ENCODE measurements around the gene TEN1. TPM values are rescaled to one million over a fixed set of nuclear protein-coding genes. Genes with fewer than 3 reads are reported as not detected.

Gene TEN1
- total RNA-seq, 8 experiments from 2014 or later = 7.8 to 29.8 (median 15.4) TPM

DNA sequence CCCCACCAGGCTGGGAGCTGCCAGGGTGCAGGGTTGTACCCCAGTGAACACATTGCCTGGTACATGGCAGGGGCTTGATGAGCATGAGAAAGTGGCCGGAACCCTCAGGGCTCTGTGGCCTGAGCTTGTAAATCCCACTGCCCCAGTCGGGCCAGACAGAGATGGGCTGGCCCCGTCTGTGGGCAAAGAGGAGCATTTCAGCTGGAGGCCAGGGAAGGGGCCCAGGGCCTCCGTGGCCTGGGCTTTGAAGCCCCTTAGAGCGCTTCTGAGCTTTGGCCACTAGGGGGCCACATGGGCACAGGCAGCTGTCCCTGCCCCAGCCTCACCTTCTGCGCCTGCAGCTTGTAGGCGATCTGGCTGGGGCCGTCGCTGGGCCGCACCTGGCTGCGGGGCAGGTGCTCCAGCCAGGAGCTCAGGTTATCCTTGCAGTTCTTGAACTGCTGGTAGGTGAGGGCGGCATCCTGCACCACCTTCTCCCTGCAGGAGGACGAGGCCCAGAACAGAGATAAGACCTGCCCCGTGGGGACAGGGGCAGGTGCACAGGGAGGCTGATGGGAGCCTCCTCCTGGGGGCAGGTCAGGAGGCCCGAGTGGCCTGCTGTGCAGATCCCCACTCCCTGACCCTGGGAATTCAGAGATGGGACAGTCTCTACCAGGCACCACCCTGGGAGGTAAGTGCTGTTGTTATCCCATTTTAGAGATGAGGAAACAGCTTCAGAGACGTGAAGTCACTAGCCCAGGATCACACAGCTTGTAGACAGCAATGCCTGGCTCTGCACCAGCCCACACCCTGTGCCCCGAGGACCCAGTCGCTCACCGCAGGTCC, 35.3 kb downstream of the TEN1 start:
- in situ Hi-C loops (cut with MboI; ENCODE audit: low pct_unique_long_range_greater_than_20kb in 2 of 9, low sequenced_read_pairs in 9 of 9, unreplicated experiment in 9 of 9) = loop anchor here in 4 of 9 experiments (25.0 kb wide), 1 partner anchor 273 kb away; no protein-coding TSS in a partner anchor
- no peak overlapping the region for H3K4me3 ChIP-seq
- peaks cover 0 to 4% of the 10 kb centered on the region in 2 donors for H3K4me1 ChIP-seq (replicated peaks in 1 of 2)
- no peak overlapping the region for H3K27ac ChIP-seq
- peak; percentile 89 to 100 (median 93) for ATAC-seq (replicated peaks in 6 of 8)
- WGBS, 10 experiments = 0 to 65% (median 8%) methylated on average over 1 to 4 of the region's 19 CpGs; no CpG with 5 or more reads in 6 of the 10 experiments

GRCh38 chr17:76014925-76015261, 35.9 kb downstream of the TEN1 start:
- H3K27ac ChIP-seq = no peak overlapping the region
- no peak overlapping the region for H3K4me3 ChIP-seq
- WGBS, 10 experiments = 50 to 80% methylated on average over 2 of the region's 26 CpGs; no CpG with 5 or more reads in 8 of the 10 experiments
- no peak for ATAC-seq (replicated peaks in 6 of 8)
- peaks cover 0 to 4% of the 10 kb centered on the region in 2 donors for H3K4me1 ChIP-seq (replicated peaks in 1 of 2)
- in situ Hi-C loops (cut with MboI; ENCODE audit: low pct_unique_long_range_greater_than_20kb in 2 of 9, low sequenced_read_pairs in 9 of 9, unreplicated experiment in 9 of 9) = loop anchor here in 4 of 9 experiments (25.0 kb wide), 1 partner anchor 272 kb away; no protein-coding TSS in a partner anchor

GRCh38 chr17:76017481-76018339, 38.7 kb downstream of the TEN1 start:
- in situ Hi-C loops (cut with MboI; ENCODE audit: low pct_unique_long_range_greater_than_20kb in 2 of 9, low sequenced_read_pairs in 9 of 9, unreplicated experiment in 9 of 9) = loop anchor here in 4 of 9 experiments (25.0 kb wide), 1 partner anchor 270 kb away; no protein-coding TSS in a partner anchor
- H3K4me3 ChIP-seq = no peak overlapping the region
- H3K4me1 ChIP-seq (replicated peaks in 1 of 2) = peaks cover 0 to 4% of the 10 kb centered on the region in 2 donors
- no peak for ATAC-seq (replicated peaks in 6 of 8)
- 0 to 52% methylated on average over 1 to 4 of the region's 21 CpGs; no CpG with 5 or more reads in 8 of the 10 experiments for WGBS, 10 experiments
- H3K27ac ChIP-seq = no peak overlapping the region

GRCh38 chr17:76018340-76018680, 39.3 kb downstream of the TEN1 start:
- Histone ChIP-seq H3K27ac (no peak overlapping the region), H3K4me3 (no peak overlapping the region), H3K4me1 (replicated peaks in 1 of 2) (peaks cover 0 to 4% of the 10 kb centered on the region in 2 donors)
- in situ Hi-C loops (cut with MboI; ENCODE audit: low pct_unique_long_range_greater_than_20kb in 2 of 9, low sequenced_read_pairs in 9 of 9, unreplicated experiment in 9 of 9) = loop anchor here in 4 of 9 experiments (25.0 kb wide), 1 partner anchor 269 kb away; no protein-coding TSS in a partner anchor
- ATAC-seq (replicated peaks in 6 of 8) = no peak
- WGBS, 10 experiments = 85% methylated on average over 7 of the region's 11 CpGs; no CpG with 5 or more reads in 9 of the 10 experiments

DNA sequence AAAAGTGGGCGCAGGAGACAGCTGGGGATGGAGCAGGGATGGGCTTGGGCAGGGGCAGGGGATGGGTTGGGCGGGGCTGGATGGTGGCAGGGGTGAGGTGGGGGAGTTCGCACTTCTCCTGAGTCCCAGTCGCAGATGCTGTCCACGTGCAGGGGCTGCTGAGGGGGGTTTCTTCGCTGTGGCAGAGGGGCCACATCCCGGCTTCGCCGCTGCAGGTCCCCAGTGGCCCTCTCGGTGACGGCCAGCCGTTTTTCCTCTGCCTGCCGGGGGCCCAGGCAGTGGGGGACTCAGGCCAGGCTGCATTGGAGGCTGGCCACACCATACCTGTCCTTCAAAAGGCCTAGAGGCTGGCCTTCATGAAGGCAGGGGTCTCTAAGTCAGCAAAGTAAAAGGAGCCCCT, 39.8 kb downstream of the TEN1 start:
- H3K4me1 ChIP-seq (replicated peaks in 1 of 2) = peaks cover 0 to 3% of the 10 kb centered on the region in 2 donors
- H3K4me3 ChIP-seq = no peak overlapping the region
- no peak for ATAC-seq (replicated peaks in 6 of 8)
- WGBS, 10 experiments = no CpG with 5 or more reads among the region's 13 CpGs
- H3K27ac ChIP-seq = no peak overlapping the region
- in situ Hi-C loops (cut with MboI; ENCODE audit: low pct_unique_long_range_greater_than_20kb in 2 of 9, low sequenced_read_pairs in 9 of 9, unreplicated experiment in 9 of 9) = loop anchor here in 4 of 9 experiments (25.0 kb wide), 1 partner anchor 268 kb away; no protein-coding TSS in a partner anchor

DNA sequence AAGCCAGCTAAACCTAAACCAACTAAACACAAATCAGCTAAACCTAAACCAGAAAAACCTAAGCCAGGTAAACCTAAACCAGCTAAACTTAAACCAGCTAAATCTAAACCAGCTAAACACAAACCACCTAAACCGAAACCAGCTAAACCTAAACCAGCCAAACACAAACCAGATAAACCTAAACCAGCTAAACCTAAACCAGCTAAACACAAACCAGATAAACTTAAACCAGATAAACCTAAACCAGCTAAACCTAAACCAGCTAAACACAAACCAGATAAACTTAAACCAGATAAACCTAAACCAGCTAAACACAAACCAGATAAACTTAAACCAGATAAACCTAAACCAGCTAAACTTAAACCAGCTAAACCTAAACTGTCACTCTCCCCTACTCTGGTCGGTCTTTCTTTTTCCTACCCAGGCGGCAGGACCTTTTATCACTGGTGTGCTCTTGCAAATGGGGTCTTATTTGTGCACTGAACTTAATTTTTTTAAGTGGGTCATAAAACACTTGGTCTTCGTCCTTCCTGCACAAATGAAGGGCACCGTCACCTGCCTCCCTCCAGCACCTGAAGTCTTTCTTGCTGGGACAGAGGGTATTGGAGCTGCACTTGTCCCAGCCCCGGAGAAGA, 40.9 kb downstream of the TEN1 start:
- Histone ChIP-seq H3K27ac (no peak overlapping the region), H3K4me1 (replicated peaks in 1 of 2) (no peaks in the 10 kb centered on the region), H3K4me3 (no peak overlapping the region)
- 33 to 97% (median 71%) methylated on average over 2 to 6 of the region's 6 CpGs; no CpG with 5 or more reads in 2 of the 10 experiments for WGBS, 10 experiments
- in situ Hi-C loops (cut with MboI; ENCODE audit: low pct_unique_long_range_greater_than_20kb in 2 of 9, low sequenced_read_pairs in 9 of 9, unreplicated experiment in 9 of 9) = loop anchor here in 4 of 9 experiments (25.0 kb wide), 1 partner anchor 267 kb away; no protein-coding TSS in a partner anchor
- ATAC-seq (replicated peaks in 6 of 8) = no peak

- no peak overlapping the region for H3K4me3 ChIP-seq
- no peaks in the 10 kb centered on the region for H3K4me1 ChIP-seq (replicated peaks in 1 of 2)
- no peak overlapping the region for H3K27ac ChIP-seq
- in situ Hi-C loops (cut with MboI; ENCODE audit: low pct_unique_long_range_greater_than_20kb in 2 of 9, low sequenced_read_pairs in 9 of 9, unreplicated experiment in 9 of 9) = loop anchor here in 4 of 9 experiments (25.0 kb wide), 1 partner anchor 265 kb away; no protein-coding TSS in a partner anchor
- 90% methylated on average over 2 of the region's 24 CpGs; no CpG with 5 or more reads in 9 of the 10 experiments for WGBS, 10 experiments
- ATAC-seq (replicated peaks in 6 of 8) = no peak
These were observed 43.2 kb downstream of the TEN1 start for GRCh38 chr17:76022285-76022684.

- Histone ChIP-seq H3K27ac (no peak overlapping the region), H3K4me1 (replicated peaks in 1 of 2) (no peaks in the 10 kb centered on the region), H3K4me3 (no peak overlapping the region)
- WGBS, 10 experiments = 60 to 100% (median 85%) methylated on average over 1 to 4 of the region's 28 CpGs; no CpG with 5 or more reads in 3 of the 10 experiments
- ATAC-seq (replicated peaks in 6 of 8) = no peak
- in situ Hi-C loops (cut with MboI; ENCODE audit: low pct_unique_long_range_greater_than_20kb in 2 of 9, low sequenced_read_pairs in 9 of 9, unreplicated experiment in 9 of 9) = loop anchor here in 4 of 9 experiments (25.0 kb wide), 1 partner anchor 264 kb away; no protein-coding TSS in a partner anchor
These were observed 44.2 kb downstream of the TEN1 start for GRCh38 chr17:76022973-76023899.

DNA sequence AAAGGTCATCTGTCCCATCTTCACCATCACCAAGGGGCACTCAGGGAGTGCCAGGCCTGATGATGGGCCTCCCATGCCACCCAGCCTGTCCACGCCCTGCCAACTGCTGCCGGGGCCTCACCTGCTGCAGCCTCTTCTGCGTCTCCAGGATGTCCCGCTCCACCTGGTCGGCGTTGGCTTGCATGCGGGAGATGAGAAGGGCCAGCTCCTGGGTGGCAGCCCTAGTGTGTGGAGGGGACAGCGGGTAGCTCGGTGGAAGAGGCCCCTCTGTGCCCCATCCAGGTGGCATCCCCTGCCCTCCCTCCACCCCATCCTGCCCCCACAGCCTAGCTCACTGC, 44.8 kb downstream of the TEN1 start:
- Histone ChIP-seq H3K4me1 (replicated peaks in 1 of 2) (no peaks in the 10 kb centered on the region), H3K27ac (no peak overlapping the region), H3K4me3 (no peak overlapping the region)
- in situ Hi-C loops (cut with MboI; ENCODE audit: low pct_unique_long_range_greater_than_20kb in 2 of 9, low sequenced_read_pairs in 9 of 9, unreplicated experiment in 9 of 9) = loop anchor here in 4 of 9 experiments (25.0 kb wide), 1 partner anchor 263 kb away; no protein-coding TSS in a partner anchor
- 88 to 100% methylated on average over 1 to 5 of the region's 9 CpGs; no CpG with 5 or more reads in 8 of the 10 experiments for WGBS, 10 experiments
- no peak for ATAC-seq (replicated peaks in 6 of 8)

- ATAC-seq (replicated peaks in 6 of 8) = no peak
- H3K4me1 ChIP-seq (replicated peaks in 1 of 2) = peaks cover 1 to 3% of the 10 kb centered on the region in 2 donors
- no peak overlapping the region for H3K27ac ChIP-seq
- WGBS, 10 experiments = 80% methylated on average over 1 of the region's 9 CpGs; no CpG with 5 or more reads in 9 of the 10 experiments
- in situ Hi-C loops (cut with MboI; ENCODE audit: low pct_unique_long_range_greater_than_20kb in 2 of 9, low sequenced_read_pairs in 9 of 9, unreplicated experiment in 9 of 9) = loop anchor here in 4 of 9 experiments (25.0 kb wide), 1 partner anchor 263 kb away; no protein-coding TSS in a partner anchor
- no peak overlapping the region for H3K4me3 ChIP-seq
These were observed 45.3 kb downstream of the TEN1 start for GRCh38 chr17:76024353-76024752.

GRCh38 chr17:76025294-76025693, 46.3 kb downstream of the TEN1 start:
- Histone ChIP-seq H3K27ac (no peak overlapping the region), H3K4me3 (no peak overlapping the region), H3K4me1 (replicated peaks in 1 of 2) (peaks cover 7 to 10% of the 10 kb centered on the region in 2 donors)
- ATAC-seq (replicated peaks in 6 of 8) = no peak
- WGBS, 10 experiments = 17 to 100% (median 75%) methylated on average over 1 to 4 of the region's 12 CpGs; no CpG with 5 or more reads in 6 of the 10 experiments
- in situ Hi-C loops (cut with MboI; ENCODE audit: low pct_unique_long_range_greater_than_20kb in 2 of 9, low sequenced_read_pairs in 9 of 9, unreplicated experiment in 9 of 9) = no loop called here

All from motor neuron (in vitro differentiated cells).